SK-N-SH (cell line): ENCODE data around the gene INHBA. TPM values are rescaled to one million over a fixed set of nuclear protein-coding genes. Genes with fewer than 3 reads are reported as not detected.

Experiments used
- CTCF ChIA-PET: fragments of 300-600, 350-600 bp; formaldehyde crosslinking; extraction: SDS; loops from one replicate; lab custom pipeline; 2021; lab: Yijun Ruan, JAX
- POLR2A ChIA-PET: fragments of 350-600 bp; sonication (Branson Sonifier 250); formaldehyde crosslinking; extraction: SDS; loops from one replicate; lab custom pipeline; 2020; ENCODE audit warnings: antibody characterized with exemption, inconsistent platforms; lab: Yijun Ruan, JAX
- DNase-seq: peaks from one replicate; pipeline ENCODE4 v3.0.0; 2012
- H2AFZ ChIP-seq: fragments of 200-600 bp; sonication (generic); 2 replicates; pipeline ENCODE4 v1.8.1; 2016; ENCODE audit warnings: antibody characterized with exemption, mild to moderate bottlenecking, low read depth
- H3F3A ChIP-seq: fragments of 200-600 bp; sonication (generic); replicated peaks from 2 replicates; pipeline ENCODE3; 2016; ENCODE audit warnings: antibody characterized with exemption, mild to moderate bottlenecking; ENCODE audit not compliant: insufficient read depth
- H3K27ac ChIP-seq, 2 experiments: fragments of 200-500 bp in 1 of 2; fragments of 200-600 bp in 1 of 2; sonication (Bioruptor generic) in 1 of 2; sonication (generic), shearing (Covaris generic) in 1 of 2; 2 replicates each; pipeline versions ENCODE4 v1.5.1 to v1.6.1; 2014 to 2016; ENCODE audit warnings: low read depth in 2 of 2, inconsistent platforms in 1 of 2, low read length in 1 of 2, mild to moderate bottlenecking in 1 of 2, mixed read lengths in 1 of 2
- H3K27me3 ChIP-seq: fragments of 200-600 bp; sonication (generic), shearing (Covaris generic); 2 replicates; pipeline ENCODE4 v1.6.1; 2016; ENCODE audit warnings: mixed run types; ENCODE audit not compliant: insufficient read depth
- H3K36me3 ChIP-seq, 2 experiments: fragments of 200-500 bp in 1 of 2; fragments of 200-600 bp in 1 of 2; sonication (Bioruptor generic) in 1 of 2; sonication (generic) in 1 of 2; replicated peaks in 1 of 2; 2 replicates each; pipeline versions ENCODE3 to v1.5.1; 2014 to 2016; ENCODE audit warnings: low read length in 1 of 2, mild to moderate bottlenecking in 1 of 2; ENCODE audit not compliant: insufficient read depth in 2 of 2, control insufficient read depth in 1 of 2
- H3K4me1 ChIP-seq, 2 experiments: fragments of 200-500 bp in 1 of 2; fragments of 200-600 bp in 1 of 2; sonication (Bioruptor generic) in 1 of 2; sonication (generic), shearing (Covaris generic) in 1 of 2; 2 replicates each; pipeline versions ENCODE4 v1.5.1 to v1.6.1; 2014 to 2016; ENCODE audit warnings: low read depth in 1 of 2, low read length in 1 of 2, mixed run types in 1 of 2; ENCODE audit not compliant: insufficient read depth in 2 of 2, control insufficient read depth in 1 of 2
- H3K4me2 ChIP-seq: fragments of 200-600 bp; sonication (generic), shearing (Covaris generic); 2 replicates; pipeline ENCODE4 v1.6.1; 2017; ENCODE audit warnings: mixed run types
- H3K4me3 ChIP-seq, 2 experiments: fragments of 200-500 bp in 1 of 2; fragments of 200-600 bp in 1 of 2; sonication (Bioruptor generic) in 1 of 2; sonication (generic), shearing (Covaris generic) in 1 of 2; 2 replicates each; pipeline versions ENCODE4 v1.5.1 to v1.8.1; 2014 to 2016; ENCODE audit warnings: low read depth in 2 of 2, inconsistent platforms in 1 of 2, low read length in 1 of 2, mild to moderate bottlenecking in 1 of 2, mixed read lengths in 1 of 2, moderate library complexity in 1 of 2
- H3K79me2 ChIP-seq: fragments of 200-600 bp; sonication (generic); 2 replicates; pipeline ENCODE4 v1.8.1; 2017; ENCODE audit warnings: mild to moderate bottlenecking; ENCODE audit not compliant: insufficient read depth
- H3K9ac ChIP-seq: fragments of 200-600 bp; sonication (generic); 2 replicates; pipeline ENCODE4 v1.6.1; 2017; ENCODE audit warnings: mixed run types
- H3K9me2 ChIP-seq: fragments of 200-600 bp; sonication (generic); 2 replicates; pipeline ENCODE4 v1.6.1; 2017; ENCODE audit warnings: mixed run types
- H3K9me3 ChIP-seq: fragments of 200-600 bp; sonication (generic); 2 replicates; pipeline ENCODE4 v1.6.1; 2017; ENCODE audit warnings: mixed run types, mild to moderate bottlenecking, moderate library complexity
- H4K20me1 ChIP-seq: fragments of 200-600 bp; sonication (generic); 2 replicates; pipeline ENCODE4 v1.6.1; 2017; ENCODE audit warnings: mild to moderate bottlenecking, mixed run types; ENCODE audit not compliant: insufficient read depth
- CHD2 ChIP-seq: fragments of 150-350 bp; IDR thresholded peaks from 2 replicates; pipeline ENCODE4 v1.6.1; 2018; ENCODE audit warnings: low read length; ENCODE audit not compliant: partially characterized antibody
- EZH2phosphoT487 ChIP-seq: fragments of 200-600 bp; sonication (generic); IDR thresholded peaks from 2 replicates; pipeline ENCODE4 v1.6.1; 2017; ENCODE audit warnings: low read depth, mixed run types, mild to moderate bottlenecking, antibody characterized with exemption, moderate library complexity, borderline replicate concordance
- FOXJ3 ChIP-seq: sonication (generic); formaldehyde crosslinking; IDR thresholded peaks from 2 replicates; pipeline ENCODE4 v1.5.1; 2020; ENCODE audit warnings: mild to moderate bottlenecking, missing genetic modification reagents
- GABPA ChIP-seq: IDR thresholded peaks from 2 replicates; pipeline ENCODE4 v1.4.0; 2012; ENCODE audit warnings: low read depth, mild to moderate bottlenecking
- GATA2 ChIP-seq: sonication (generic); formaldehyde crosslinking; IDR thresholded peaks from 2 replicates; pipeline ENCODE4 v1.5.0; 2020; ENCODE audit warnings: mild to moderate bottlenecking, missing genetic modification reagents
- IRF3 ChIP-seq: fragments of 150-350 bp; IDR thresholded peaks from 2 replicates; pipeline ENCODE4 v1.6.1; 2016; ENCODE audit warnings: mild to moderate bottlenecking, low read depth, low read length
- MAX ChIP-seq: IDR thresholded peaks from 2 replicates; pipeline ENCODE4 v1.4.0; 2012; ENCODE audit warnings: low read depth
- NFIC ChIP-seq: IDR thresholded peaks from 2 replicates; pipeline ENCODE4 v1.4.0; 2012; ENCODE audit warnings: borderline replicate concordance
- NRF1 ChIP-seq: IDR thresholded peaks from 2 replicates; pipeline ENCODE4 v1.6.1; 2012; ENCODE audit warnings: low read depth, mild to moderate bottlenecking, low read length
- PBX3 ChIP-seq: IDR thresholded peaks from 2 replicates; pipeline ENCODE4; 2012
- REST ChIP-seq: IDR thresholded peaks from 2 replicates; pipeline ENCODE4 v1.6.1; 2012; ENCODE audit warnings: mild to moderate bottlenecking, low read depth, low read length, moderate library complexity
- RFX5 ChIP-seq: IDR thresholded peaks from 2 replicates; pipeline ENCODE4 v1.6.1; 2012; ENCODE audit warnings: mild to moderate bottlenecking, improper control_type of control experiment, low read length
- SIN3A ChIP-seq: IDR thresholded peaks from 2 replicates; pipeline ENCODE4 v1.6.1; 2012; ENCODE audit warnings: low read depth, mild to moderate bottlenecking, low read length, moderate library complexity, borderline replicate concordance
- TAF1 ChIP-seq: IDR thresholded peaks from 2 replicates; pipeline ENCODE4 v1.6.1; 2012; ENCODE audit warnings: low read depth, mild to moderate bottlenecking, low read length, moderate library complexity, borderline replicate concordance
- YY1 ChIP-seq: IDR thresholded peaks from 2 replicates; pipeline ENCODE4 v1.4.0; 2012; ENCODE audit warnings: low read depth, mild to moderate bottlenecking
- WGBS: methylation state at CpG from one replicate; pipeline ENCODE4 v1.1.6; 2017; ENCODE audit warnings: low lambda C conversion rate; 5-methylcytosine and 5-hydroxymethylcytosine counted together
- polyA plus RNA-seq, 3 experiments: library from polyadenylated mRNA; depleted of rRNA; stranded (reverse); fragments of >200 nt; gene quantifications; 2 replicates each; pipeline ENCODE4 v1.2.3, GENCODE V29; 2012

The INHBA gene
- polyA plus RNA-seq, 1 of the 3 experiments (the other 2 are of a cell fraction): 81.0 TPM

GRCh38 chr7:41720886-41721285, 18.0 kb upstream of the INHBA start (continued):
- TF ChIP-seq IRF3 (no peak), SIN3A (no peak), GABPA (no peak), CHD2 (no peak), FOXJ3 (CRISPR knock-in tag) (no peak), GATA2 (CRISPR knock-in tag) (no peak), RFX5 (no peak)

GRCh38 chr7:41720046-41720445, 17.2 kb upstream of the INHBA start:
- Histone ChIP-seq H3K4me1 (no peaks in the 10 kb centered on the region; a peak in 1 of 4 replicates), H3K9me2 (no peaks in the 10 kb centered on the region), H3K4me3 (no peak overlapping the region), H3F3A (no peaks in the 10 kb centered on the region), H2AFZ (no peak overlapping the region), H3K79me2 (no peaks in the 10 kb centered on the region), H3K9ac (no peak overlapping the region), H3K36me3 (no peaks in the 10 kb centered on the region), H3K27ac (no peak overlapping the region), H4K20me1 (no peaks in the 10 kb centered on the region), H3K9me3 (no peaks in the 10 kb centered on the region), H3K27me3 (no peaks in the 10 kb centered on the region), H3K4me2 (no peak overlapping the region)
- POLR2A ChIA-PET: no interaction called here
- TF ChIP-seq NRF1 (no peak), GATA2 (CRISPR knock-in tag) (no peak), REST (peak; percentile 82)
- whole genome bisulfite sequencing: 78% methylated on average over 4 of the region's 4 CpGs
- CTCF ChIA-PET: no interaction called here
- DNase-seq: no peak

GRCh38 chr7:41716691-41717090, 13.8 kb upstream of the INHBA start:
- no peak overlapping the region for H3K4me2 ChIP-seq
- H3K27me3 ChIP-seq: no peaks in the 10 kb centered on the region
- H4K20me1 ChIP-seq: no peaks in the 10 kb centered on the region
- no peaks in the 10 kb centered on the region for H3K79me2 ChIP-seq
- H3F3A ChIP-seq: no peaks in the 10 kb centered on the region
- no peaks in the 10 kb centered on the region for H3K36me3 ChIP-seq
- no peak for DNase-seq
- 70% methylated on average over 11 of the region's 11 CpGs for WGBS
- H3K4me3 ChIP-seq: no peak overlapping the region
- no peak overlapping the region for H2AFZ ChIP-seq
- H3K9ac ChIP-seq: no peak overlapping the region
- ChIA-PET POLR2A (no interaction called here), CTCF (interaction anchor here (0.8 to 5.4 kb wide), 5 partner anchors 12 to 1484 kb away, joined by 3 to 38 read pairs (median 13); no protein-coding TSS in a partner anchor)
- no peaks in the 10 kb centered on the region for H3K9me2 ChIP-seq
- H3K27ac ChIP-seq: no peak overlapping the region
- H3K9me3 ChIP-seq: no peaks in the 10 kb centered on the region
- H3K4me1 ChIP-seq: no peaks in the 10 kb centered on the region; a peak in 1 of 4 replicates
- TF ChIP-seq MAX (no peak), TAF1 (no peak), REST (no peak), NFIC (no peak), EZH2phosphoT487 (no peak), YY1 (no peak), GABPA (no peak), PBX3 (no peak)
